NCI-H774 (cell line): ENCODE measurements around the gene CAMK1D.

Experiments used
- DNase-seq: peaks from one replicate; lab custom pipeline; 2025; lab: John Stamatoyannopoulos, UW

CAMK1D gene

DNA sequence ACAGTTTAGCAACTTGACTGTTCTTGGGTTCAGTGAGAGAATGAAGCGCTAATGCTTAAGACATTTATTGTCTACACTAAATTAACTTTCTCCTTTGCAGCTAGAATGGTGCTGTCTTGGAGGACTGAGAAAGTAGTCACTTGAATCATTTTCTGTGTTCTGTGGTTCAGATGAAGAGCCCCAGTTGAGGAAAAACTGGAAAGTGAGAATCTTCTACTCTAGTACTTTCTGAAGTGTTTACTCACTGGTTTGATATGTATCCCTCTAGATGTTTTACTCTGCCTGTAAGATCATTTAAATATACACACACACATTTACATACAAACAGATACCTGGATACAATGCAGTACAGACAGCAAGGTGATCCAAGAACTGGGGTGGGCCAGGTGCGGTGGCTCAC is 308.1 kb downstream of the CAMK1D start:
- no peak for DNase-seq

DNA sequence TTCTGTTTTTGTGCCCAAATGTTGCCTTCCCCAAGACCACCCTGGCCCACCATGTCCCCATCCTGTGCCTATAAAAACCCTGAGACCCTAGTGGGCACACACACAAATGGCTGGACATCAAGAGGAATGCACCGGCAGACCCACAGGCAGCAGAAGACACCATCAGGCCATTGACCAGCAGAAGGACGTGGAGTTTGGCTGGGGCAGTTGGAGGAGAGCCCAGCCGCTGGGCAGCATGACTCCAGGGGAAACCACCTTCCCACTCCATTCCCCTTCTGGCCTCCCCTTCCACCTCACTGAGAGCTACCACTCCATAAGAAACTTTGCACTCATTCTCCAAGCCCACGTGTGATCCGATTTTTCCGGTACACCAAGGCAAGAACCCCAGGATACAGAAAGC is 309.2 kb downstream of the CAMK1D start:
- no peak for DNase-seq

DNA sequence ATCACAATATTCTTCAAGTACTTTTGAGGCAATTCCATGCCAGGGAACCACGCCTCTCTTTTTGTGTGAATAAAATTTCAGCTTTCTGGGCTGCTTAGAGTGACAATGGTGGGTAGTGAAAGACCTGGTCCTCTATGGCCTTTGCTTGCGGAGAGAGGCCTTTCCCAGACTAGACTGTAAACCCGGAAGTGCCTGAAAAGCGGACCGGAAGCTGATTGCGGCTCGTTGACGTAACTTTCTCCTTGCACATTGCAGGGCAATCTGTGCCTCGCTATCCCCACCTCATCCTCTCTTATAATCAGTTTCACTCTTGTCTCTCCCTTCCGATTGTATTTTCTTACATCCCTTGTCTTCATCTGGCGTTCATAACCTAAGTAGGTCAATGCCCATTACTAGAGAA is 310.4 kb downstream of the CAMK1D start:
- no peak for DNase-seq

DNA sequence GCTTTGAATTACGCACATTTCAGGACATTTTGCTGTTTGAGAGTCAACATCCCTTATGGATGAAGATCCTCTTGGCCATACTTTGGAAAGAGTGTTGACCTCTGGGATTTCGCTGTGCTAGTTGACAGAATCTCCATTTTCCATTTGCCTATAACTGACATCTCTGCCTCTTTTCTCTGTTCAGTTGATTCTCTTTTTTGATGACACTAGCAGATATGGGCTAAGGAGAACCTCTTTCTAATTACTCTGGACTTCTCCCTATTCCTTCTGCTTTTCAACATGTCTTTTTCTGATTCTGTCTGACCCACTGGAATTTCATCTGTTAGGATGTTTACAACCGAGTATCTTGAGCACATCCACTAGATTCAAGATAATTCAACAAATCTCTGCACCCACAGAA is 311.5 kb downstream of the CAMK1D start:
- DNase-seq = no peak

DNA sequence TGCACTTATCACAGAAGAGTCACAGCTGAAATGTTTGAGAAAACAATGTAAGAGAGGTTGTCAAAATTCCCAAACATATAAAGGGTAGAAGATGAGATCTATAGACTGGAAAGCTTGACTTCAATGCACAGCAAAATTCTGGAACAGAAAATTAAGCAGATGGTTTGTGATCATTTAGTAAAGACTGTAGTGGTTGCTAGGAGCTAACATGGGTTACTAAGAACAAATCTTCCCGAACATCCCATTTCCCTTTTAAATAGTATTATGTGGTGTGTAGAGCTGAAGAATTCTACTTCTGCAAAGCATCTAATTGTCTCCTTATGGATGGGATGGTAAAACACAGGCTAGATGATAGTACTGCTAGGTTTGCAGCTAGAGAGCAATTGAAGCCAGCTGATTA is 312.3 kb downstream of the CAMK1D start:
- no peak for DNase-seq

GRCh38 chr10:12663863-12664262 is 314.5 kb downstream of the CAMK1D start:
- DNase-seq = no peak

DNA sequence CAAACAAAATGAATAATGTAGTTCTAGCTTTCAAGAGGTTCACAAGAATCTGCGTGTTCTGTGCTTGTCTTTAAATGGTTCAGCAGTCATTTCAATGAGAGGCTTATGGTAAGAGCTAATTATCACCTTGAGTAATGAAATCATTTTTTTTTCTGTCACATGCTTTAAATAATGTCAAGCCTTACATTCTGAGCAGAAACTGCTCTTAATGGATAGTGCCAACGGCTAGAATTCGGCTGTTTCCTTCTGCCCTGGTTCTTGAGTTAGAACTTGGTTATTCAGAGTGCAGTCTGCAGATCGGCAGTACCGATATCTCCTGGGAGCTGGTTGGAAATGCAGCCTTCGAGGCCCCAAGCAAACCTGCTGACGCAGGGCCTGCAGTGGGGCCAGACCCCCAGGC is 316.2 kb downstream of the CAMK1D start:
- DNase-seq = no peak

- no peak for DNase-seq
These were observed 317.7 kb downstream of the CAMK1D start for GRCh38 chr10:12667052-12667451.

- no peak for DNase-seq
These were observed 319.3 kb downstream of the CAMK1D start for GRCh38 chr10:12668634-12669033.

- DNase-seq = no peak
These were observed 320.7 kb downstream of the CAMK1D start for GRCh38 chr10:12670004-12670403.

- no peak for DNase-seq
These were observed 325.8 kb downstream of the CAMK1D start for GRCh38 chr10:12675186-12675585.

- no peak for DNase-seq
These were observed 330.3 kb downstream of the CAMK1D start for GRCh38 chr10:12679636-12680035.

DNA sequence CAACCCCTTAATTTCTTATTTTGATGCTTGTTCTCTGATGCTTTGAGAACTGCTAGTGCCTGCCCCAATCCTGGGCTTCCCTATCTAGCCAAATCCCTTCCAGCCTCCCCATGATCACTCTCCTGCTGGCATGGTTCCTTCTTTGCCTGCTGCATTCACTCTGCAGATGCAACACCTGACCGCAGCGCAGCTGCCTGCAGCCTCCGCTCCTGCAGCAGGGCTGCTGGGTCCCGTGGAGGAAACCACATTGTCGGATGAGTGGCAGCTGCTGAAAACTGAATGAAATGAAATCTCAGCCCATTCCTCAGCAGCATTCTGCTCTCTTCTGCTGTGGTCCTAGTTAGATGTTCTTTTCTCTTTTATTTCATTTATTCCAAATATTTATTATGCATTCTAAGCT is 331.9 kb downstream of the CAMK1D start:
- DNase-seq = no peak

DNA sequence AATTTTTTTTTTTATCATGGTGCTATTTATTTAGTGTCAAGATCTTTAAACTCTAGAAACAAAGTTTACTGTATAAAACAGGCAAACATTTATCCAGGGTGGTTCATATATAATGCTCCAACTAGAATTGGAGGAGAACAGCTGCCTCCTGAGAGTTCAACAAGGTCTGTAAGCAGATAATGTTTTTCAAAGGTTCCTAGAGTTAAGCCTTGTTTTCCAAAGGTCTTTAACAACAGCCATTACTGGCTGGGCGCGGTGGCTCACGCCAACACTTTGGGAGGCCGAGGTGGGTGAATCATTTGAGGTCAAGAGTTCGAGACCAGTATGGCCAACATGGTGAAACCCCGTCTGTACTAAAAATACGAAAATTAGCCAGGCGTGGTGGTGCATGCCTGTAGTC is 335.4 kb downstream of the CAMK1D start:
- no peak for DNase-seq

DNA sequence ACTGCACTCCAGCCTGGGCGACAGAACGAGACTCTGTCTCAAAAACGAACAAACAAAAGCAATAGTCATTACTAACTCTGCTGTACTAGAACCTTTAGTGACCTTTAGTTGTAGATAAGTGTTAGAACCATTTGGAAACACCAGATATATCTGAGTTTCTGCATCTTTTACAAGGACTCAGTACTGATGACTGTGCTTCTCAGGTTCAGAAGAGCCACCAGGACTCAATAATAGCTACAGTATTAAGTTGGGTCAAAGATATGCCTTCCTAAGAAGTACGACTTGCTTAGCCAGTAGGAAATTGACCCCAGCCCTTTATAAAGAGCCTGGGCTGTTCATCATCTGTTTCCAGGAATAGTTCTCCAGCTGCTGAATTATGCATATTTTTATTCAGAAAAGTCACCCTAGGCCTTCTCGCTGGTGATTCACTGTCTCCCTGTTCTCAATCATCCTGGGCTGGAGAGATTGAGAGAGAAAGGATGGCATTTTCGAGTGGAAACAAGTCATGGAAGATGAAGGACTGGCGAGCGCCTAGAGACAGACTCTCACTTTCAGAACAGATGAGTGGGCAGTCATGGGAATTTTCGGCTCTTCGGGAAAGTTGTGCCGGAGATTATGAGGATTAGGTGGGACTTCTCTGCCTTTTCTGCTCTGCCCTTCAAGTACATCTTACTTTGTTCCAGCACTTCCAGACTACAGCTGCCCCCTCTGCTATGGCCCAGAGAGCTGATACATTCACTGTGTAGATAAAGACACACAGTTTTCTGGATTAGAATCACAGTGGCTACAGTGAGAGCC is 336.1 kb downstream of the CAMK1D start:
- no peak for DNase-seq

GRCh38 chr10:12687996-12688395 is 338.6 kb downstream of the CAMK1D start:
- DNase-seq = no peak

DNA sequence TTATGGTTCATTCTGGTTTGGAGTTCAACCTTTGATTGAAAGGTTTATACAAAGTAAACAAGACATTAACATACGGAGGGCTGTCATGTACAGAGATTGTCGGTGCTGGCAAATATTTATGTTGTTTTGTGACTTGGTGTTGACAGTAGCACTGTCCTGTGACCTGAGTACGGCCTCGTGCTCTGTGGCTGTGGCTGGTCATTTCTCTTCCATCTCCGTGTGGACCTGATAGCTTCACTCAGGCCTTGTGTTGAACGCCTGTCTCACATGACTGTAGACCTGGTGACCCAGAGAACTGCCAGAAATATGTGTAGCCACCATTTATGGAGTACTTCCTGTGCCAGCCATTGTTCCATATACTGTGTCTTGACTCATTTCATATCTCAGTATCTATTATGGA is 340.5 kb downstream of the CAMK1D start:
- DNase-seq = no peak

DNA sequence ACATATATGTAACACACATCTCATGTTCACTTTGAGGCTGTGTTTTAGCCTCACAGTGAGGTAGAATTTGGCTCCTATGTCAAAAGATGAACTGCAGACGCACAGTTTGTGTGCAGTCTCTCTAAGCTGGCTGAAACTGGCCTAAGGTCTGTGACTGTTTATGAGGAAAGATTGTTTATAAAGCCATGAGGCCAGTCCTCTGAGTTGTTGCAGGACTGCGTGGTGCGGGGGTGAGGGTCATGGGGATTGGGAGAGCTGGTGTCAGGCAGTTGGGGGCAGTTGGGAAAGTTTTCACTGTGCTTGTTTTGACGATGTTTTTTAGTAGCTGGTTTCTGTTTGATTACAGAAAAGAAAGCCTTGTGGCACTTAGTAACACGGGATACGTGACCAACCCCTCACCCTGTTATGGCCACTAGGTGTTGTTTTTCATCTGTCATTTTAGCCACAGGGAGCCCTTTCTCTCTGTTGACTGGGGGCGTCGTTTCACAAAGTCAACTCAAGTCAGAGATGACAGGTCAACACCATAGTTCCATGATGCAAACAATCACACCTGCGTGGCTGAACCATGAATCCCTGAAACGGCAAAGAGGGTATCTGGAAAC is 341.3 kb downstream of the CAMK1D start:
- peak; percentile 49 for DNase-seq

DNA sequence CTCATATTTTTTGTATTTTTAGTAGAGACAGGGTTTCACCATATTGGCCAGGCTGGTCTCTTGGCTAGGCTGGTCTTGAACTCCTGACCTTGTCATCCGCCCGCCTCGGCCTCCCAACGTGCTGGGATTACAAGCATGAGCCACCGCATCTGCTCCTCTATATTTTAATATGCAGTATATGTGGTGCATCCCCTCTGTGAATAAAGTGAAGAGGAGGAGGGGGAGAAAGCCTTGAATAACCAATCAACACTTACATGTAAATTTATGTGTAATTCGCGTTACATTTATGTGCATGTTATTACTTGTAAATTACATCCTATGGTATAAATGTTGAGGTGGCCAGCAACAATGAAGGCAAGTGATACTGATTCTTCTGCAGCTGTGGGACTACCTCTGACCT is 342.2 kb downstream of the CAMK1D start:
- DNase-seq = no peak

DNA sequence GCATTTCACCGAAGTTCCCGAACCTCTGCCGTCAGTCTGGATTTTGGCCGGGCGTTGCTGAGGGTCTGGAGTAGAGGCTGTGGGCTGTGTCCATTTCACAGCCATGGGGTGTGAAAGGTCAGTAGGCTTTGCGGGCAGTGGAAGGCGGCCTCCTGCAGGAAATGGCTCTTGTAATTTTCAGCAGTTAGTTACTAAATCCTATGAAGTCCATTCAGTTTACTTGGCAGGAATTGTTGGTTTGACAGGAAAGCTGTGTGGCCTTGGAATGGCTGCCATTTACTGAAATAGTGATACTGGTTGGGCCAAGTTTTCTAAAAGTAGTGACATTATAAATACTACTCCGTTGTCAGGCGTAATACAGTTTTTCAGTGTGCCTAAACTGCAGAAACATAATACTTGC is 348.4 kb downstream of the CAMK1D start:
- no peak for DNase-seq

DNA sequence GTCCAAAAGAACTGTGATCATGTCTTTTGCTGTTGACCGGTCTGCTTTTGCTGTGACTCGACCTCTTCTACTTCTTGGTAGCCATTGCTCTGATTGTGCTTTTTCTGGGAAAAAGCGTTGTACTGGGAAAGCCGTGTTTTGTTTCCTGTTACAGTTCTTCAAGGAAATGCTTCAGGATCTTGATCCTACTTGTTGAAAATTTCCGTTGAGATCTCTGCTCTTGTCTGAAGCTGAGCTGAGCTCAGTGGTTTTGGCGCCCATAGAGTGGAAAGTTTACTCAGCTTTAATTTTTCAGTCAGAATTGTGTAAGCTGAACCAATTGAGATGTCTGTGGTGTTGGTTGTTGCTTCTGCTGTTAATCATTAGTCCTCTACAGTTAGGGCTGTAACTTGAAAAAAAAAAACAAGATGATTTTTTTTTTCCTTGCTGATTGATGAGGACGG is 349.9 kb downstream of the CAMK1D start:
- no peak for DNase-seq

GRCh38 chr10:12699781-12700556 is 350.6 kb downstream of the CAMK1D start:
- no peak for DNase-seq

DNA sequence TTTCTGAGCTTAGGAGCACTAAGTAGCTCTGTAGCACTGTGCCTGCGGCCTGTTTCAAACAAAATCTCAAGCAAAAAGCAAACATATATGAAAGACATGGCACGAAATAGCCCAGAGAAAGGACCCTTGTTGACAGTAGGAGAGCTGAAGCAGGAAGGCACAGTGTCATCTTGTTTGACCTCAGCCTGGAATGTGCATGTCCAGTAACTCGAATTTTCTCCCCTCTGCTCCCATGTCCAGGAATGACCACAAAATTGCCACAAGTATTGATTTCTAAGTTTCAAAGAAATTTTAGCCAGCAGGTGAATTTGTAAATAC is 351.2 kb downstream of the CAMK1D start:
- no peak for DNase-seq
